Activated CD4-positive, alpha-beta T cell treated with anti-CD3 and anti-CD28 coated beads for 48 hours (primary cell): ENCODE results near the gene TBATA.

Experiments used
- DNase-seq: peaks from one replicate; pipeline ENCODE4 v3.0.0-alpha.2; 2020

TBATA gene

GRCh38 chr10:70806841-70807240 lies 21.7 kb upstream of the TBATA start:
- no peak for DNase-seq

- DNase-seq, result no peak
Observed at GRCh38 chr10:70805619-70806215, 20.5 kb upstream of the TBATA start.

GRCh38 chr10:70804421-70804808 lies 19.2 kb upstream of the TBATA start:
- no peak for DNase-seq

- no peak for DNase-seq
Observed at GRCh38 chr10:70803775-70804420, 18.7 kb upstream of the TBATA start.

- no peak for DNase-seq
Observed at GRCh38 chr10:70801854-70802253, 16.7 kb upstream of the TBATA start.

GRCh38 chr10:70799124-70799523 lies 13.9 kb upstream of the TBATA start:
- DNase-seq, result no peak

- DNase-seq, result no peak
Observed at GRCh38 chr10:70797840-70798239, 12.7 kb upstream of the TBATA start.

- no peak for DNase-seq
Observed at GRCh38 chr10:70795613-70796012, 10.4 kb upstream of the TBATA start.

GRCh38 chr10:70791386-70792039 lies 6.3 kb upstream of the TBATA start:
- DNase-seq, result no peak

GRCh38 chr10:70786799-70787415 lies 1.7 kb upstream of the TBATA start:
- DNase-seq, result peak; percentile 33

GRCh38 chr10:70784471-70784870 lies 706 bp downstream of the TBATA start:
- DNase-seq, result no peak

GRCh38 chr10:70784016-70784415 lies 1.2 kb downstream of the TBATA start:
- DNase-seq, result no peak

GRCh38 chr10:70782746-70783680 lies 2.2 kb downstream of the TBATA start:
- no peak for DNase-seq

GRCh38 chr10:70782086-70782745 lies 3.0 kb downstream of the TBATA start:
- DNase-seq, result no peak

- DNase-seq, result no peak
Observed at GRCh38 chr10:70781461-70782051, 3.6 kb downstream of the TBATA start.

GRCh38 chr10:70780772-70781171 lies 4.4 kb downstream of the TBATA start:
- no peak for DNase-seq

GRCh38 chr10:70780370-70780760 lies 4.8 kb downstream of the TBATA start:
- no peak for DNase-seq

- DNase-seq, result no peak
Observed at GRCh38 chr10:70779511-70780369, 5.4 kb downstream of the TBATA start.

GRCh38 chr10:70779088-70779487 lies 6.1 kb downstream of the TBATA start:
- DNase-seq, result no peak

GRCh38 chr10:70778267-70778924 lies 6.8 kb downstream of the TBATA start:
- DNase-seq, result no peak
